ENCODE data around the gene ELF2.

DNA sequence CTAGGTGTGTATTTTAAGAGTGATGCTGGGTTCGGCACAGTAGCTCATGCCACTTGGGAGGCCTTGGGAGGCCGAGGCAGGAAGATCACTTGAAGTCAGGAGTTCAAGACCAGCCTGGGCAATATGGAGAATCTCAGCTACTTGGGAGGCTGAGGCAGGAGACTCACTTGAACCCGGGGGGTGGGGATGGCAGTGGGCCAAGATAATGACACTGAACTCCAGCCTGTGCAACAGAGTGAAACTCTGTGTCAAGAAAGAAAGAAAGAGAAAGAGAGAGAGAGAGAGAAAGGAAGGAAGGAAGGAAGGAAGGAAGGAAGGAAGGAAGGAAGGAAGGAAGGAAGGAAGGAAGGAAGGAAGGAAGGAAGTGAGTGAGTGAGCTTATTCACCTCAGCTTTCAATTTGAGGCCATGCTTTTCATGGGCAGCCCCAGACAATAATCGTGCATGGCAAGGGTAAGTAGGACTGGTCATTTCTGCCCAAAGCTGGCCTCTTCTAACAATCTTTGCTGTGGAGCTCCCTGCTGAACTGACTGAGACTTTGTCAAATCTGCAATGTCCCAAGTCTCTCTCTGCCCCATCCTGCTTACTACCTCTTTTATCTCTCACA, 42.5 kb upstream of the ELF2 start:
- TF ChIP-seq, protein P1, sequence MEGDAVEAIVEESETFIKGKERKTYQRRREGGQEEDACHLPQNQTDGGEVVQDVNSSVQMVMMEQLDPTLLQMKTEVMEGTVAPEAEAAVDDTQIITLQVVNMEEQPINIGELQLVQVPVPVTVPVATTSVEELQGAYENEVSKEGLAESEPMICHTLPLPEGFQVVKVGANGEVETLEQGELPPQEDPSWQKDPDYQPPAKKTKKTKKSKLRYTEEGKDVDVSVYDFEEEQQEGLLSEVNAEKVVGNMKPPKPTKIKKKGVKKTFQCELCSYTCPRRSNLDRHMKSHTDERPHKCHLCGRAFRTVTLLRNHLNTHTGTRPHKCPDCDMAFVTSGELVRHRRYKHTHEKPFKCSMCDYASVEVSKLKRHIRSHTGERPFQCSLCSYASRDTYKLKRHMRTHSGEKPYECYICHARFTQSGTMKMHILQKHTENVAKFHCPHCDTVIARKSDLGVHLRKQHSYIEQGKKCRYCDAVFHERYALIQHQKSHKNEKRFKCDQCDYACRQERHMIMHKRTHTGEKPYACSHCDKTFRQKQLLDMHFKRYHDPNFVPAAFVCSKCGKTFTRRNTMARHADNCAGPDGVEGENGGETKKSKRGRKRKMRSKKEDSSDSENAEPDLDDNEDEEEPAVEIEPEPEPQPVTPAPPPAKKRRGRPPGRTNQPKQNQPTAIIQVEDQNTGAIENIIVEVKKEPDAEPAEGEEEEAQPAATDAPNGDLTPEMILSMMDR (conservative IDR thresholded peaks at IDR 0.05 in 1 of 2, IDR thresholded peaks at IDR 0.05 in 1 of 2; ENCODE audit: low read depth in 1 of 2, low read length in 2 of 2): no peak
- TF ChIP-seq EZH2 (IDR thresholded peaks at IDR 0.05; ENCODE audit: low read length, missing control alignments): no peak

Data from fibroblast of lung (primary cell).